Neural cell (in vitro differentiated cells): ENCODE measurements around the gene HDGFL3.

Experiments
- CTCF ChIP-seq: fragments of 450-650 bp; IDR thresholded peaks from 2 replicates; pipeline ENCODE4 v1.5.1; 2014; ENCODE audit warnings: antibody characterized with exemption, mild to moderate bottlenecking, moderate library complexity; ENCODE audit not compliant: poor library complexity, severe bottlenecking
- EZH2 ChIP-seq: fragments of 200-600, 300-800 bp; shearing (Covaris generic), sonication (generic); IDR thresholded peaks from 2 replicates; pipeline ENCODE4 v1.6.1; 2014; ENCODE audit warnings: antibody characterized with exemption, low read length, borderline replicate concordance, mild to moderate bottlenecking; ENCODE audit not compliant: insufficient read depth, poor library complexity, severe bottlenecking
- MXI1 ChIP-seq: fragments of 450-650 bp; conservative IDR thresholded peaks from 2 replicates; pipeline ENCODE4 v1.6.1; 2014; ENCODE audit warnings: antibody characterized with exemption, mild to moderate bottlenecking; ENCODE audit not compliant: poor library complexity, severe bottlenecking
- RAD21 ChIP-seq: fragments of 450-650 bp; conservative IDR thresholded peaks from 2 replicates; pipeline ENCODE4 v1.6.1; 2014; ENCODE audit warnings: antibody characterized with exemption, mild to moderate bottlenecking, moderate library complexity
- REST ChIP-seq: IDR thresholded peaks from 2 replicates; pipeline ENCODE4 v1.6.1; 2012; ENCODE audit warnings: borderline replicate concordance
- SMC3 ChIP-seq: fragments of 450-650 bp; conservative IDR thresholded peaks from 2 replicates; pipeline ENCODE4 v1.6.1; 2014; ENCODE audit warnings: antibody characterized with exemption, mild to moderate bottlenecking, moderate library complexity; ENCODE audit not compliant: poor library complexity

- TF ChIP-seq CTCF: no peak
- TF ChIP-seq EZH2: no peak
- no peak for TF ChIP-seq RAD21
- TF ChIP-seq SMC3: no peak
- no peak for TF ChIP-seq MXI1
- TF ChIP-seq REST: no peak
Observed at GRCh38 chr15:83170474-83171165, 37.0 kb downstream of the HDGFL3 start.
